Measurements from ENCODE around the gene PLCH1. TPM values are rescaled to one million over a fixed set of nuclear protein-coding genes. Genes with fewer than 3 reads are reported as not detected.

Gene PLCH1
- total RNA-seq, 2 donors from 2014 or later: 12.0 to 12.4 TPM

DNA sequence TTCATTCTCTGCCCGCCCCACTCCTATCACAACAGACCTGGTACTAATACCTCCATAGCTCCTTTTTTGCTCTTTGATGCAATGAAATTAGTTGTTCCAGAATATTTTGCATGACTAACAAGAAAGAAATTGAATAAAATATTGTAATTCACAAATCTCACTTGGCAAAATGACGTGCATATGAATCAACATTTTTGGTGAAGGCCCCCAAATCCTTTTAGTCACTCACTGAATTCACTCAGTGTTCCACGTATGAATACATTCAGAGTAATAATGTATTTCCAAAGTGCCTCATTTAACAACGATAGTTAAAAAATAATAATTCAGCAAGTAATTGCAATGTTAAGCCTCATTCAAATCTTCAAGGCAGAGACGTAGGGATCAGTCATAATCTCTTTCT, 302.8 kb downstream of the PLCH1 start:
- TF ChIP-seq, protein P1, sequence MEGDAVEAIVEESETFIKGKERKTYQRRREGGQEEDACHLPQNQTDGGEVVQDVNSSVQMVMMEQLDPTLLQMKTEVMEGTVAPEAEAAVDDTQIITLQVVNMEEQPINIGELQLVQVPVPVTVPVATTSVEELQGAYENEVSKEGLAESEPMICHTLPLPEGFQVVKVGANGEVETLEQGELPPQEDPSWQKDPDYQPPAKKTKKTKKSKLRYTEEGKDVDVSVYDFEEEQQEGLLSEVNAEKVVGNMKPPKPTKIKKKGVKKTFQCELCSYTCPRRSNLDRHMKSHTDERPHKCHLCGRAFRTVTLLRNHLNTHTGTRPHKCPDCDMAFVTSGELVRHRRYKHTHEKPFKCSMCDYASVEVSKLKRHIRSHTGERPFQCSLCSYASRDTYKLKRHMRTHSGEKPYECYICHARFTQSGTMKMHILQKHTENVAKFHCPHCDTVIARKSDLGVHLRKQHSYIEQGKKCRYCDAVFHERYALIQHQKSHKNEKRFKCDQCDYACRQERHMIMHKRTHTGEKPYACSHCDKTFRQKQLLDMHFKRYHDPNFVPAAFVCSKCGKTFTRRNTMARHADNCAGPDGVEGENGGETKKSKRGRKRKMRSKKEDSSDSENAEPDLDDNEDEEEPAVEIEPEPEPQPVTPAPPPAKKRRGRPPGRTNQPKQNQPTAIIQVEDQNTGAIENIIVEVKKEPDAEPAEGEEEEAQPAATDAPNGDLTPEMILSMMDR (conservative IDR thresholded peaks at IDR 0.05): no peak
- H3K4me3 ChIP-seq (ENCODE audit: low read length): no peak overlapping the region
- no peak overlapping the region for H3K4me3 Mint-ChIP-seq
- no peak overlapping the region for H3K27ac ChIP-seq (ENCODE audit: low read depth, low read length)
- peaks cover 6% of the 10 kb centered on the region for H3K4me1 ChIP-seq (ENCODE audit: control insufficient read depth, insufficient read depth, low read length)
- no peak overlapping the region for H3K9ac ChIP-seq (ENCODE audit: extremely low read depth, low read length, poor library complexity, severe bottlenecking)
- 90 to 93% methylated on average over 3 to 5 of the region's 5 CpGs for WGBS, 2 experiments (ENCODE audit: insufficient coverage in 1 of 2, insufficient read length in 1 of 2)
- peaks cover 12% of the 10 kb centered on the region for H3K4me1 Mint-ChIP-seq
- H3K27me3 ChIP-seq (ENCODE audit: control insufficient read depth, insufficient read depth, low read length, poor library complexity, severe bottlenecking): no peaks in the 10 kb centered on the region
- no peaks in the 10 kb centered on the region for H3K36me3 Mint-ChIP-seq (ENCODE audit: low read depth)
- no peak overlapping the region for H3K27ac Mint-ChIP-seq
- H3K9me3 Mint-ChIP-seq: peaks cover 2% of the 10 kb centered on the region
- H3K27me3 Mint-ChIP-seq (ENCODE audit: insufficient read depth): no peaks in the 10 kb centered on the region
- H3K9me3 ChIP-seq (ENCODE audit: control insufficient read depth, low read length): no peaks in the 10 kb centered on the region
- no peaks in the 10 kb centered on the region for H3K36me3 ChIP-seq (ENCODE audit: control insufficient read depth, insufficient read depth, low read length)
- DNase-seq: no peak

DNA sequence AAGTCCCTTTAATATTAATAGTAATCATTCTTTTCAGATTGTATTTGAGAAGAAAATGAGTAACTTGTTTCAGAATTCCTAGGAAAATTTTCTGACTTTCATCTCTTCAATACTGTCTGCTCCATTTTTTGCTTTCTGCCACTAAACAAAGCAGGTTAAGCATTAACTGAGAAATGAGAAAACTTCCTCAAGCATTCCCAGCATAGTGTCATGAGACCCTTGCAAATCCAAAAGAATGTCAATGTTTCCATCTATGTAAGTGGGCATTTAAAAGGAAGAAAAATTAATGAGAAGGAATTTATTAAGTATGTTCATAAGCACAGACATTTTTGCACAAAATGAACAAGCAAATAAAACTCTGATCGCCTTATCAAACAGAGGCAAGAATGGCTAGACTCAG, 303.4 kb downstream of the PLCH1 start:
- DNase-seq: no peak
- H3K36me3 ChIP-seq (ENCODE audit: control insufficient read depth, insufficient read depth, low read length): no peaks in the 10 kb centered on the region
- Mint-ChIP-seq H3K27ac (no peak overlapping the region), H3K27me3 (ENCODE audit: insufficient read depth) (no peaks in the 10 kb centered on the region), H3K9me3 (peaks cover 2% of the 10 kb centered on the region), H3K4me3 (no peak overlapping the region), H3K36me3 (ENCODE audit: low read depth) (no peaks in the 10 kb centered on the region), H3K4me1 (peaks cover 12% of the 10 kb centered on the region)
- H3K4me3 ChIP-seq (ENCODE audit: low read length): no peak overlapping the region
- TF ChIP-seq, protein P1 (conservative IDR thresholded peaks at IDR 0.05): no peak
- WGBS, 2 experiments (ENCODE audit: insufficient coverage in 1 of 2, insufficient read length in 1 of 2): 94 to 100% methylated on average over 1 of the region's 1 CpG
- no peaks in the 10 kb centered on the region for H3K9me3 ChIP-seq (ENCODE audit: control insufficient read depth, low read length)
- H3K9ac ChIP-seq (ENCODE audit: extremely low read depth, low read length, poor library complexity, severe bottlenecking): no peak overlapping the region
- no peak overlapping the region for H3K27ac ChIP-seq (ENCODE audit: low read depth, low read length)
- H3K27me3 ChIP-seq (ENCODE audit: control insufficient read depth, insufficient read depth, low read length, poor library complexity, severe bottlenecking): no peaks in the 10 kb centered on the region
- H3K4me1 ChIP-seq (ENCODE audit: control insufficient read depth, insufficient read depth, low read length): peaks cover 6% of the 10 kb centered on the region

DNA sequence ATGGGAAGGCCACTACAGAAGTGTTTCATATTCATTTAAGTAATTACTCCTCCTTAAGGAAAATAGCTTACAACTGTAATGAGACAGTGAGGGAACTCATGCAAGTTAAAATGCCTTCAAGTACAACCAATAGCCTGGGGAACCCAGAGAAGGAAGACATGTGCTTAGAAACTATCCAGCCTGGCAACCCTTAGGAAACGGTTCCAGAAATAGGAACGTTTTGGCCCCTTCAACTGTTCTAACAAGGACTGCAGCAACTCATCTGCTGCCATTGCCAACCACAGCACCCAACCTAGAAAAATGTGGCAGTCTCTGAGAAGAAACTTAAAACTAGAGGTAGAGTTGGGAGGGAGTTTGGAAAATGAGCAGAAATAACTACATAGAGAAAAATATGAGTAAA, 303.8 kb downstream of the PLCH1 start:
- H3K27ac Mint-ChIP-seq: no peak overlapping the region
- Histone ChIP-seq H3K4me1 (ENCODE audit: control insufficient read depth, insufficient read depth, low read length) (peaks cover 6% of the 10 kb centered on the region), H3K27ac (ENCODE audit: low read depth, low read length) (no peak overlapping the region), H3K9ac (ENCODE audit: extremely low read depth, low read length, poor library complexity, severe bottlenecking) (no peak overlapping the region), H3K27me3 (ENCODE audit: control insufficient read depth, insufficient read depth, low read length, poor library complexity, severe bottlenecking) (no peaks in the 10 kb centered on the region), H3K36me3 (ENCODE audit: control insufficient read depth, insufficient read depth, low read length) (no peaks in the 10 kb centered on the region), H3K4me3 (ENCODE audit: low read length) (no peak overlapping the region), H3K9me3 (ENCODE audit: control insufficient read depth, low read length) (no peaks in the 10 kb centered on the region)
- DNase-seq: no peak
- TF ChIP-seq, protein P1 (conservative IDR thresholded peaks at IDR 0.05): no peak
- peaks cover 2% of the 10 kb centered on the region for H3K9me3 Mint-ChIP-seq
- H3K4me1 Mint-ChIP-seq: peaks cover 12% of the 10 kb centered on the region
- 83 to 88% methylated on average over 1 to 2 of the region's 2 CpGs for WGBS, 2 experiments (ENCODE audit: insufficient coverage in 1 of 2, insufficient read length in 1 of 2)
- H3K36me3 Mint-ChIP-seq (ENCODE audit: low read depth): no peaks in the 10 kb centered on the region
- H3K4me3 Mint-ChIP-seq: no peak overlapping the region
- no peaks in the 10 kb centered on the region for H3K27me3 Mint-ChIP-seq (ENCODE audit: insufficient read depth)
